ENCODE results near the gene TMEM201. TPM values are rescaled to one million over a fixed set of nuclear protein-coding genes. Genes with fewer than 3 reads are reported as not detected.

Gene TMEM201
- total RNA-seq, 1 donor from 2014 or later: 8.5 TPM

- H3K36me3 ChIP-seq: no peaks in the 10 kb centered on the region
- ATAC-seq (no peak), DNase-seq (no peak)
- no peak overlapping the region for H3K27ac ChIP-seq
- intact Hi-C loops (cut with DNase I): no loop called here
- H3K9me3 ChIP-seq: no peaks in the 10 kb centered on the region
- H3K4me1 ChIP-seq: peaks cover 10% of the 10 kb centered on the region
- peaks cover 5% of the 10 kb centered on the region for H3K27me3 ChIP-seq
- no peak for TF ChIP-seq CTCF (IDR thresholded peaks at IDR 0.05)
- peak overlapping the region; percentile 55 for H3K4me3 ChIP-seq
Observed at GRCh38 chr1:9654834-9655723, 66.4 kb downstream of the TMEM201 start.

GRCh38 chr1:9655836-9656235 is 67.1 kb downstream of the TMEM201 start:
- no peak for TF ChIP-seq CTCF (IDR thresholded peaks at IDR 0.05)
- no peak for DNase-seq
- ATAC-seq: no peak
- H3K9me3 ChIP-seq: no peaks in the 10 kb centered on the region
- no peaks in the 10 kb centered on the region for H3K36me3 ChIP-seq
- peaks cover 5% of the 10 kb centered on the region for H3K27me3 ChIP-seq
- H3K4me1 ChIP-seq: peaks cover 10% of the 10 kb centered on the region
- H3K4me3 ChIP-seq: no peak overlapping the region
- intact Hi-C loops (cut with DNase I): no loop called here
- no peak overlapping the region for H3K27ac ChIP-seq

- Histone ChIP-seq H3K9me3 (no peaks in the 10 kb centered on the region), H3K36me3 (no peaks in the 10 kb centered on the region), H3K4me1 (peaks cover 10% of the 10 kb centered on the region), H3K27ac (no peak overlapping the region), H3K4me3 (no peak overlapping the region), H3K27me3 (no peaks in the 10 kb centered on the region)
- intact Hi-C loops (cut with DNase I): no loop called here
- DNase-seq (no peak), ATAC-seq (no peak)
- no peak for TF ChIP-seq CTCF (IDR thresholded peaks at IDR 0.05)
Observed at GRCh38 chr1:9657521-9658032, 68.9 kb downstream of the TMEM201 start.

GRCh38 chr1:9658199-9658598 is 69.5 kb downstream of the TMEM201 start:
- DNase-seq (no peak), ATAC-seq (no peak)
- intact Hi-C loops (cut with DNase I): no loop called here
- H3K36me3 ChIP-seq: no peaks in the 10 kb centered on the region
- TF ChIP-seq CTCF (IDR thresholded peaks at IDR 0.05): no peak
- no peaks in the 10 kb centered on the region for H3K27me3 ChIP-seq
- H3K4me3 ChIP-seq: no peak overlapping the region
- H3K9me3 ChIP-seq: no peaks in the 10 kb centered on the region
- no peak overlapping the region for H3K27ac ChIP-seq
- peaks cover 10% of the 10 kb centered on the region for H3K4me1 ChIP-seq

GRCh38 chr1:9659328-9659727 is 70.6 kb downstream of the TMEM201 start:
- Histone ChIP-seq H3K4me1 (peaks cover 10% of the 10 kb centered on the region), H3K27me3 (no peaks in the 10 kb centered on the region), H3K27ac (no peak overlapping the region), H3K4me3 (no peak overlapping the region), H3K9me3 (no peaks in the 10 kb centered on the region), H3K36me3 (no peaks in the 10 kb centered on the region)
- TF ChIP-seq CTCF (IDR thresholded peaks at IDR 0.05): no peak
- DNase-seq (no peak), ATAC-seq (no peak)
- intact Hi-C loops (cut with DNase I): no loop called here

Measured in upper lobe of right lung (tissue), 1 donor.